C1 segment of cervical spinal cord (tissue), 14 donors: Measurements from ENCODE around the gene ASTN2.

Experiments
- DNase-seq, 14 donors: peaks; one replicate each; lab custom pipeline; 2025; lab: John Stamatoyannopoulos, UW

The ASTN2 gene

GRCh38 chr9:117250610-117251215, 164.1 kb downstream of the ASTN2 start:
- DNase-seq: no peak

GRCh38 chr9:117249799-117250198, 165.1 kb downstream of the ASTN2 start:
- DNase-seq: no peak

DNA sequence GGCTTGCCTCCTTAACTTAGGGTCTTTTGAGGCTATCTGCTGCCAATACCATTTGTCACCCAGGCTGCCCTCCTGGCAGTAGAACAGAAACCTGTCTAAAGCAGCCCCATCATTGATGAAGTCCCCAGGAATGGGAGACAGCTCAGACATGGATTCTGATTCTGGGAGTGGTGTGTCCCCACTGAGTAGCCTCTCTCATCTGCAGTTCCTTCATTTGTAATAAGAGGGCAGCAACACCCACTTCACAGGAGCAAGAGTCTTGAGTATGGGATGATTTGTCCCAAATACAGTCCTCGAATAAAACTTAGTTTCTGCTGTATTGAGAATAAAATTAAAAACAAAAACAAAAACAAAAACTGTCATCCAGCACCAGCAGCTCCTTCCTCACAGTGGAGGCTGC, 167.6 kb downstream of the ASTN2 start:
- peak in 6 of 14 donors; percentile 6 to 50 (median 14) for DNase-seq

DNA sequence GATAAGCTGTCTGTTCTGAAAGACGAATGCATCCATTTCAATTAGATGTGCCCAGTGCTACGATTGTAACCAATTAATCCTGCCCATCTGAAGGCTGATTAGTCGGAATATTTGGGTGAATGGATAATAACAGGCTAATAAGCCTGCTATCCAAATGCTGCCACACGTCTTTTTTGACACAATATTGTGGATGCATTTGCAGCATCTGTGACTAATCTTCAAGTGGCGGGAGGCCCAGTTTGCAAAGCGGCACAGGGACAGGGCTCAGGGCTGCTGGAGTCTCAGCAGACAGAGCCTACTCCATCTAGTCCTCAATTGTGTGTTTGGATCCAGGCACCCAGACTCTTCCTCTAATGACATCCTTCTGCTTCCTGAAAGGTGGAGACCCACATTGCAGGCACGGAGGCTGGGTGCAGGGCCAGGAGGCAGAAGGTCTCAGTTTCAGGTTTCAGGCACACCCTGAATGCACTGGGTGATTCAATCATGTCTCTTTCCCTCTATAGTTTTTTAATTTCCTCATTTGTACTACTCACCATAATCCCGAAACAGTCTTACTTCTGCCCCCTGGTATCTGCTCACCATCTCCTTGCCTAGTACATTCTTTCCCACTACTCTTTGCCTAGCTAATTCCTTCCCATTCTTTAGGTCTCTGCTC, 169.6 kb downstream of the ASTN2 start:
- peak in 1 of 14 donors; percentile 88 for DNase-seq

GRCh38 chr9:117242082-117242481, 172.8 kb downstream of the ASTN2 start:
- no peak for DNase-seq

DNA sequence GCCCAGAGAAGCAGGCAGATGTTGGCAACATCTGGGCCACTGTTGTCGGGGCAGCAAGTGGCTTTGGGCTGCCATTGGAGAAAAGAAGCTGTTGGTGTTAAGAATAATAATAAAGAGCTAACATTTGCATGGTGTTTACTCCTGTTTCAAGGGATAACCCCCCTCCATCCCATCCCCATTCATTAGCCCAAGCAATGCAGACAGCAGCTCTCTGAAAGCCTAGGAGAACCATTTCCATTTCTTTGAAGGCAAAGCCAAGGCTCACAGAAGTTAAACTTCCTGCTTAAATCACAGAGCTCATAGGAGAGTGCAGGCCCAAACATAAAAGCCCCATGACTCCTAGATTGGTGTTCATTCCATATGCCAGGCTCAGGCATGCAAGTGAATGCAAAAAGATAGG, 175.4 kb downstream of the ASTN2 start:
- no peak for DNase-seq

DNA sequence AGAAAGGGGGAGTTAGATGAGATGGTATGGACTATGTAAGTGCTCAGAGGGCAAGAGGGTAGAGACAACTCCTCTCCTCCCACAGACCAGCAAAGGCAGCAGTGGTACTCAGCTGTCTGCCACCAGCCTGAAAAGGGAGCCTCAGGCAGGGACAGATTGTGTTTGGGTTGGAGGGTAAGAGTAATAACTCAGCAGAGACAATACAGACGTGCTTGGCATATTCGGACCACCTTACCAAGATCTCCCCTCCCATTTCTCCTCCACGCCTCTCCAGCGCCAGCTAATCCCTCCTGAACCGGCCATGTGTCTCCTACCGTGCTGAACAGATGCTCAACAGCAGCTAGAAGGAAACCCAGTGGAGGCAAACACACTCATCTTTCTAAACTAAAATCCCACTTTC, 180.8 kb downstream of the ASTN2 start:
- DNase-seq: no peak

- DNase-seq: peak in 2 of 14 donors; percentile 38 to 97
Observed at GRCh38 chr9:117233016-117233415, 181.8 kb downstream of the ASTN2 start.

DNA sequence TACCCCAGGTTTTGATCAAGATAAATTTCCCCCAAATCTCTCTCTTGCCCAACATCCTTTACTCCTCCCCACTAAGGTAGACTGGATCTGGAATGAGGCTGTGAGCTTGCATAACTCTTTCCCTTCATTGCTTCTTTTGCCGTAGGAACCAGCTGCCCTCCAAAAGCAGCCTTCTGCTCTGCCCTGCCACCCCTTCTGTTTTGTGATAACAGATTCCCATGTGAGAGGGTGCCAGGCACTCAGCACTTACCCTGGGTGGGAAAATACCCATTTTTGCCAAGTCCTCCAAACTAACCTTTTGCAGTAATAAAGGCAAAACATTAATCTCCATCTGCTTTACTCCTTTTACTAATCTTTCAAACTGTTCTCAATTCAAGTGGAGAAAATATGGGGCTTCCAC, 182.6 kb downstream of the ASTN2 start:
- peak in 2 of 14 donors; percentile 11 to 92 for DNase-seq

DNA sequence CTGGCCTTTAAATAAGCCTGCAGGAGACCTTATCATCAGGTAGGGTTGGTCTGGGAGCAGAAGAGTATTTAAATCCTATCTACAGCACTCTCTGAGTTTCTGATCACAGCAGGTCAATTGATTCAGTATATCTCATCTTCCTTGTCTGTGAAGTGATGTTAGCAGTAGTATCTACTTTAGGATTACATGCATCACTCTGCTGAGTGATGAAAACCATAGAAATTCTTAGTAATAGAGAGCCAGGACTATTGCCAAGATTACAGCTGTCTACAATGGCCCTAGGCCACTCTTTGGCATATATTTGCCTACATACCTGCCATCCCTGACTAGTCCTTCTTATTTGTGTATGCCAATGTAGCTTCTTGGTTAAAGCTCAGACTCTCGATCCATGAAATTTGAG, 183.8 kb downstream of the ASTN2 start:
- DNase-seq: no peak

- DNase-seq: peak in 1 of 14 donors; percentile 4
Observed at GRCh38 chr9:117224695-117225094, 190.2 kb downstream of the ASTN2 start.

GRCh38 chr9:117218951-117219350, 195.9 kb downstream of the ASTN2 start:
- no peak for DNase-seq

GRCh38 chr9:117214416-117214815, 200.4 kb downstream of the ASTN2 start:
- DNase-seq: no peak

GRCh38 chr9:117211280-117211679, 203.6 kb downstream of the ASTN2 start:
- DNase-seq: no peak

DNA sequence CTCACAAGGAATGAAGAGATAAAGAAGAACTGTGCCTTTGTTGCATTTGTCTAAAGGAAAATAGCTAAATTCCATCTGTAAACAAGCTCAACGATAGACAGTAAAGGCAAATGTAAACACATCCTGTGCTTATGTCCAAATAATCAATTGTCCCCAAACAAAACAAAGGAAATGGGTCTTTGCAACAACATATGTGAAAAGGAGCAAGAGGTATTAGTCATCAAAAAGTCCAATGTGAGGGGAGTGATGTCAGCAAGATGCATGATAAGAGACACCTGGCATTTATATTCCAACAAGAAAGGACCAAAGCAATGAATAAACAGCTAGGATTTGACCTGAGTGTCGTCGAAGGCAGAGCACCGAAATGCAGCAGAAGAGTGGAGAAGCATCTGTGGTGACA, 209.1 kb downstream of the ASTN2 start:
- DNase-seq: no peak

- DNase-seq: no peak
Observed at GRCh38 chr9:117204971-117205370, 209.9 kb downstream of the ASTN2 start.

DNA sequence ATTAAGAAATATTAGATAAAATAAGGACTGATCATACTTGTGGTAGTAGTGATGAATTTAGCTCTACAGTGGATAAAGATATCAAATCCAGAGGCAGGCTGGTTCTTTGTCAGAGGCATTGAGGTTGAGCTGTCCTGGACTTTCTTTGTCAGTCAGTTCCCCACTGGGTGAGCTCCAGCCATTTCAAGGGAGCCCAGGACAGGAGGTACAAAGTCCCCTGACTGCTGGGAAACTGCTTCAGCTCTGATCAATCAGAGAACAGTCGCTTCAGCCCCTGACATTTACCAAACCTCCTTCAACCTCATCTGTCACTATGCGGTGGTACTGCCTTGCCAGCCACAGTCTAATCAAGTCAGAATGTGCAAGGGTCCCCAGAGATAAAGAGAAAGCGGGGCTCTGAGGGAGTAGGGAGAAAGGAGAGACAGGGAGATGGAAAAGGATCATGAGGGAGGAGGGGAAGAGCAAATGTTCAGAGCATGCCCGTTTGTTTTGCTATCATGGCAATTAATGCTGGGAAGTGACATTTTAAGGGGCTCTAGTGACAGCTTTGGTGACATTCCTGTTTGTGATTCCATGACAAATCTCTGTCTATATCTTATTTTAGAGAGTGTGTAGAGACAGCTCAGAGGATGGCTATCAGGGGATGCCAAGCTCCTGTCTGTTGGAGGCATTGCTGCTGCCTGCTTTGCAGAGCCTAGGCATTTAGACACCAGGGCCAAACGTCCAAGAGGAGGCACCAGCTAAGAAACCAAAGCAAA, 223.2 kb downstream of the ASTN2 start:
- peak in 1 of 14 donors; percentile 46 for DNase-seq

DNA sequence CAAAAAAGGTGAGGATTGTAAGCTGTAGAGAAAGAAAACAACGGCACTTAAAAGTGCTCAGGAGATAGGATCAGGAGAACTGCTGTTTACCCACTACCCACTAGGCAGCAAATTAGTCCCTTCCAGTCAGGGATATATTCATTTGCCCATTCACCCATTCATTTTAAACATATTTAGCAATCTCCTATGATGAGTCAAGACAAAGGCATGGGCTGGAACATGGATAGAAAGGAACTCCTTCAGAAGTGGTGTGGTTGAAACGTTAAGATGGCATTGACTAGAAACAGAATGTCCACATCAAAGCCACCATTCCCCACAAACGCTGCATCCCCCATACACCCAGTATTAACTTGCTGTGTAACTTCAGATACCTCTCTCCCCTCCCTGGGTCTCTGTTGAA, 225.7 kb downstream of the ASTN2 start:
- no peak for DNase-seq

DNA sequence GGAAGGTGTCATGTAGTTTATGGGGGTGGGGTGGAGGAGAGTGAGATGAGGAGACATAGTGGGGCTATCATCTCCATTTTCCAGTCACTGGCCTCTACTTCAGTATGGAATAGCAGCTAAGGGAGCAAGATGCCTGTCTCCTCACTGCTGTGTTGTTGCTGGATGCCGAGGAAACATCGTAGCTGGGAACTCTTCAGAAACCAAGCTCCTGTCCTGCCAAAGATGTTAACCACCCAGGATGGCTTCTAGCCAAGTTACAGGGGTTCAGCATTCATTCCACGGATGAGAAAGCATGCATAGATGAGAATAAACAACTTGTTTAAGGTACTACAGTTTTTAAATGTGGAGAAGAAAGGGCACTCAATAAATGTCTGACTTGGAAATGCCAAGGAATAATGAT, 226.5 kb downstream of the ASTN2 start:
- DNase-seq: no peak

DNA sequence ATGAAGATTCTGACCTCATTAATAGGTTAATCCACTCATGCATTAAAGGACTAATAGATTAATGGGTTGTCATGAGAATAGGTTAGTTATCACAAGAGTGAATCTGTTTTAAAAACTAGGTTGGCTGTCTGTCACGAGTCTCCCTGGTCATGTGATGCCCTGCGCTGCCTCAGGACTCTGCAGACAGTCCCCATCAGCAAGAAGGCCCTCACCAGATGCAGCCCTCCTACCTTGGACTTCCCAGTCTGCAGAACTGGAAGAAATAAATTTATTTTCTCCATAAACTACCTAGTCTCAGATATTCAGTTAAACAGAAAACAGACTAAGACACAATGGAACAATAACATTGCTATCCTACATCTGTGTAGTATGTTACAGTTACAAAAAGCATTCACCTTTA, 227.4 kb downstream of the ASTN2 start:
- DNase-seq: no peak

DNA sequence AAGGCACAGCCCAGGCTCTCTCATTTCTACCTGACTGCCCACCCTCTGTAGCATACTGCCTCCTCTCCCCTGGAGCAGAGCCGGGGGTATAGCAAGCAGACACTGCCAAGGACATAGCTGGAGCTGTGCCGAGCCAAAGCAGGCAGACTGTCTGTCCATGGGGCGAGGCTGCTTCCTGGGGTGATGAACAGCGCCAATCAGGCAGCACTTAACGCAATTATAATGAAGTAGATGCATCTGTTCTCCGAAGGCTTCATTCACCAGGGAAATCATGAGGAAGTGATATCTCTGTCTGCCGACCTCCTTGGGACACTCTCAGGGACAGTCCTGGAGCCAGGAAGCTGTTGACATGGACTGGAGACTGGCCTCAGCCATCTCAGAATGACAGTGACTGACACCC, 230.7 kb downstream of the ASTN2 start:
- DNase-seq: peak in 2 of 14 donors; percentile 9 to 86

GRCh38 chr9:117182046-117182445, 232.8 kb downstream of the ASTN2 start:
- no peak for DNase-seq

DNA sequence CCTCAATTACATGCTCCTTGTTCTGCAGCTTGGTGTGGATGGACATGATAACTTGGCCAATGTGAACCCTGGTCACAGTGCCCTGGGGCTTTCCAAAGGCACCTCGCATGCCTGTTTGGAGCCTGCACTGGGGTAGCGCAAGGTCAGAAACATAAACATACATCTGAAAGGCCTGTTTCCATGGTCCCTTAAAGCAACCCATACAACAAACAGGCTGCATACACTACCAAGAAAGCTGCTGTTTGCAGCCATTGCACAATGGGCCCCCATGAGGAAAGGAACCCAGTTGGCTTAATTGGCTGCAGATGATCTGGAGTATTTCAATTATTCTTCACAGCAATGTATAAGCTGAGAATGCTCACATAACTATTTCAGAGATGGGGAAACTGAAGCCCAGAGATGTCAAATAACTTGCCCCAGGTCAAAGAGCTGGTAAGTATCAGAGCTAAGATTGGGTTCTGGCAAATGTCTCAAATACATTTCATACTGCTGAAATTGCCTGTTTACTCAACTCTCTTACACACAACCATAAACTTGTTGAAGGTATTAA, 233.9 kb downstream of the ASTN2 start:
- no peak for DNase-seq
